Liver (tissue), 9 donors: Measurements from ENCODE around the gene DCLK2. TPM values are rescaled to one million over a fixed set of nuclear protein-coding genes. Genes with fewer than 3 reads are reported as not detected.

Experiments
- DNase-seq: peaks from one replicate; pipeline ENCODE4 v3.0.0-alpha.2; 2017; ENCODE audit warnings: low spot score
- H3K27ac ChIP-seq, 2 donors: one replicate each; pipeline ENCODE4 v1.7.0; 2013; ENCODE audit warnings: inconsistent platforms in 2 of 2, low read length in 2 of 2, control low read depth in 1 of 2, low read depth in 1 of 2, mild to moderate bottlenecking in 1 of 2
- H3K27me3 ChIP-seq, 4 donors: one replicate each; pipeline versions ENCODE4 v1.6.1 to v1.7.0; 2013; ENCODE audit warnings: low read length in 3 of 4, inconsistent platforms in 1 of 4, mild to moderate bottlenecking in 1 of 4, moderate library complexity in 1 of 4; ENCODE audit not compliant: control insufficient read depth in 4 of 4, insufficient read depth in 4 of 4
- H3K36me3 ChIP-seq, 4 donors: one replicate each; pipeline versions ENCODE4 v1.6.1 to v1.7.0; 2013; ENCODE audit warnings: low read length in 3 of 4, mild to moderate bottlenecking in 3 of 4, low read depth in 1 of 4, moderate library complexity in 1 of 4; ENCODE audit not compliant: control insufficient read depth in 4 of 4, insufficient read depth in 3 of 4
- H3K4me1 ChIP-seq, 4 donors: one replicate each; pipeline versions ENCODE4 v1.6.1 to v1.7.0; 2013; ENCODE audit warnings: low read length in 3 of 4, mild to moderate bottlenecking in 3 of 4, moderate library complexity in 1 of 4; ENCODE audit not compliant: control insufficient read depth in 4 of 4, insufficient read depth in 4 of 4
- H3K4me3 ChIP-seq, 3 donors: one replicate each; pipeline versions ENCODE4 v1.6.1 to v1.7.0; 2013; ENCODE audit warnings: low read length in 3 of 3, control low read depth in 1 of 3, low read depth in 1 of 3, mild to moderate bottlenecking in 1 of 3
- H3K9ac ChIP-seq, 2 donors: one replicate each; pipeline ENCODE4 v1.7.0; 2013; ENCODE audit warnings: low read length in 2 of 2, mild to moderate bottlenecking in 2 of 2, moderate library complexity in 2 of 2, control low read depth in 1 of 2, low read depth in 1 of 2
- H3K9me3 ChIP-seq, 4 donors: one replicate each; pipeline versions ENCODE4 v1.6.1 to v1.7.0; 2013; ENCODE audit warnings: low read length in 3 of 4; ENCODE audit not compliant: control insufficient read depth in 4 of 4
- CTCF ChIP-seq: fragments of 150-350 bp; IDR thresholded peaks from 2 replicates; pipeline ENCODE4 v1.5.1; 2017; ENCODE audit warnings: improper control_type of control experiment, low read depth, low read length; ENCODE audit not compliant: missing input control
- EGR1 ChIP-seq, 2 donors: IDR thresholded peaks; 2 replicates each; pipeline ENCODE4 v1.6.1; 2016 to 2018; ENCODE audit warnings: antibody characterized with exemption in 2 of 2, low read depth in 2 of 2
- FOXA2 ChIP-seq: IDR thresholded peaks from 2 replicates; pipeline ENCODE4 v1.6.1; 2016; ENCODE audit warnings: antibody characterized with exemption
- GABPA ChIP-seq, 2 donors: IDR thresholded peaks in 1 of 2; conservative IDR thresholded peaks in 1 of 2; 2 replicates each; pipeline ENCODE4 v1.6.1; 2016; ENCODE audit warnings: antibody characterized with exemption in 2 of 2, mild to moderate bottlenecking in 1 of 2, moderate library complexity in 1 of 2
- HNF4A ChIP-seq, 2 donors: conservative IDR thresholded peaks; 2 replicates each; pipeline ENCODE4 v1.6.1; 2016; ENCODE audit warnings: antibody characterized with exemption in 2 of 2, mild to moderate bottlenecking in 2 of 2
- HNF4G ChIP-seq: IDR thresholded peaks from 2 replicates; pipeline ENCODE4 v1.6.1; 2016; ENCODE audit warnings: antibody characterized with exemption
- JUND ChIP-seq, 2 donors: IDR thresholded peaks; 2 replicates each; pipeline ENCODE4 v1.6.1; 2016; ENCODE audit warnings: antibody characterized with exemption in 2 of 2
- MAX ChIP-seq: IDR thresholded peaks from 2 replicates; pipeline ENCODE4 v1.6.1; 2016; ENCODE audit warnings: antibody characterized with exemption
- NR2F2 ChIP-seq: IDR thresholded peaks from 2 replicates; pipeline ENCODE4 v1.6.1; 2016; ENCODE audit warnings: antibody characterized with exemption
- RXRA ChIP-seq, 2 donors: IDR thresholded peaks; 2 replicates each; pipeline ENCODE4 v1.6.1; 2017 to 2018; ENCODE audit warnings: antibody characterized with exemption in 2 of 2, mild to moderate bottlenecking in 1 of 2
- SP1 ChIP-seq: IDR thresholded peaks from 2 replicates; pipeline ENCODE4 v1.6.1; 2018; ENCODE audit warnings: antibody characterized with exemption, mild to moderate bottlenecking
- TAF1 ChIP-seq: conservative IDR thresholded peaks from 2 replicates; pipeline ENCODE4 v1.6.1; 2016; ENCODE audit warnings: antibody characterized with exemption, mild to moderate bottlenecking
- YY1 ChIP-seq: IDR thresholded peaks from 2 replicates; pipeline ENCODE4 v1.6.1; 2016; ENCODE audit warnings: antibody characterized with exemption, mild to moderate bottlenecking
- ZBTB33 ChIP-seq: IDR thresholded peaks from 2 replicates; pipeline ENCODE4 v1.6.1; 2016; ENCODE audit warnings: antibody characterized with exemption
- whole genome bisulfite sequencing: extraction: QIAGEN DNeasy Blood & Tissue Kit; methylation state at CpG from one replicate; pipeline ENCODE4 v1.1.7; 2013; 5-methylcytosine and 5-hydroxymethylcytosine counted together
- polyA plus RNA-seq, 2 donors: library from polyadenylated mRNA; stranded (reverse) in 1 of 2; unstranded in 1 of 2; fragments of 200-250 nt in 1 of 2; fragments of >200 nt in 1 of 2; fragmentation: Nextera tagmentation in 1 of 2; extraction: Ambion mirVana in 1 of 2; gene quantifications; one replicate each; pipeline versions ENCODE4 v1.2.1 to v1.2.3, GENCODE V29; 2013 to 2015
- total RNA-seq, 2 donors: library from RNA; depleted of rRNA; stranded (reverse); fragments of >200 nt; gene quantifications; one replicate each; pipeline ENCODE4 v1.2.3, GENCODE V29; 2014
- TF ChIP-seq, protein P1 (sequence below): IDR thresholded peaks from 2 replicates; pipeline ENCODE4 v1.6.1; 2016; ENCODE audit warnings: antibody characterized with exemption
- TF ChIP-seq, protein P2 (sequence below): IDR thresholded peaks from 2 replicates; pipeline ENCODE4 v1.6.1; 2016; ENCODE audit warnings: antibody characterized with exemption, mild to moderate bottlenecking
- donor health status: healthy.
- donor health status: healthy.
- donor health status: healthy.
- donor health status: healthy.
- donor health status: healthy.

Gene DCLK2
- total and polyA plus RNA-seq, 4 donors, result 0.14 to 1.7 (median 0.50) TPM

- H3K9ac ChIP-seq, result no peak overlapping the region
- no peaks in the 10 kb centered on the region for H3K27me3 ChIP-seq
- whole genome bisulfite sequencing, result 97% methylated on average over 2 of the region's 2 CpGs
- TF ChIP-seq TAF1 (no peak), NR2F2 (no peak), CTCF (no peak), SP1 (no peak), GABPA (IDR thresholded peaks at IDR 0.05 in 1 of 2, conservative IDR thresholded peaks at IDR 0.05 in 1 of 2) (no peak), JUND (IDR thresholded peaks at IDR 0.05) (no peak), HNF4G (no peak), FOXA2 (no peak), EGR1 (IDR thresholded peaks at IDR 0.05; ENCODE audit: low read depth in 2 of 2) (no peak), RXRA (IDR thresholded peaks at IDR 0.05) (no peak), ZBTB33 (no peak), MAX (no peak)
- TF ChIP-seq, protein P1, sequence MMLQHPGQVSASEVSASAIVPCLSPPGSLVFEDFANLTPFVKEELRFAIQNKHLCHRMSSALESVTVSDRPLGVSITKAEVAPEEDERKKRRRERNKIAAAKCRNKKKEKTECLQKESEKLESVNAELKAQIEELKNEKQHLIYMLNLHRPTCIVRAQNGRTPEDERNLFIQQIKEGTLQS, result no peak
- H3K4me3 ChIP-seq, result no peak overlapping the region
- no peak overlapping the region for H3K27ac ChIP-seq
- H3K9me3 ChIP-seq, result no peaks in the 10 kb centered on the region
- DNase-seq, result no peak
- no peaks in the 10 kb centered on the region for H3K36me3 ChIP-seq
- no peaks in the 10 kb centered on the region for H3K4me1 ChIP-seq
Measured at GRCh38 chr4:150218447-150218846, 140.2 kb downstream of the DCLK2 start.

DNA sequence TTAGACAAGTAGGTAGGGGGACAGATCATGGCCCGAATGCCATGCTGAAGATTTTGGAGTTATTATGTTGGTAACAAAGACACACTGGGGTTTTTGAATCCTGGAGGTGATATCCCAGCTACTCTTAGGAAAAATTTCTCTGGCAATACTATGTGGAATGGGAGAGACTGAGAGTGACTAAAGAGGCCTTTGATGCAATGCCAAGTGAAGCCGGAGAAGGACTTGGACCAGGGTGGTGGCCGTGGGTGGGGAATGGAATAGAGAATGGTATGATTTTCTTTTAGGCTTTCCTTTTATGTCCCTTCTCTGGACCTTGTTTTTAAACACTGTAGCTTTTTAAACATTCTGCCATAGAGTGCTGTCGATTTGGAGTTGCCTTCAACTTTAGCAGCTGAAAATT, 141.6 kb downstream of the DCLK2 start:
- DNase-seq, result no peak

More for the DNA sequence above, 141.6 kb downstream of the DCLK2 start:
- Histone ChIP-seq H3K27me3 (no peaks in the 10 kb centered on the region), H3K4me3 (no peak overlapping the region), H3K27ac (no peak overlapping the region), H3K9me3 (no peaks in the 10 kb centered on the region), H3K4me1 (no peaks in the 10 kb centered on the region), H3K9ac (no peak overlapping the region), H3K36me3 (no peaks in the 10 kb centered on the region)
- 81% methylated on average over 4 of the region's 4 CpGs for WGBS
- no peak for TF ChIP-seq YY1
- TF ChIP-seq TAF1, result no peak
- no peak for TF ChIP-seq HNF4A (conservative IDR thresholded peaks at IDR 0.05)
- TF ChIP-seq, protein P2, sequence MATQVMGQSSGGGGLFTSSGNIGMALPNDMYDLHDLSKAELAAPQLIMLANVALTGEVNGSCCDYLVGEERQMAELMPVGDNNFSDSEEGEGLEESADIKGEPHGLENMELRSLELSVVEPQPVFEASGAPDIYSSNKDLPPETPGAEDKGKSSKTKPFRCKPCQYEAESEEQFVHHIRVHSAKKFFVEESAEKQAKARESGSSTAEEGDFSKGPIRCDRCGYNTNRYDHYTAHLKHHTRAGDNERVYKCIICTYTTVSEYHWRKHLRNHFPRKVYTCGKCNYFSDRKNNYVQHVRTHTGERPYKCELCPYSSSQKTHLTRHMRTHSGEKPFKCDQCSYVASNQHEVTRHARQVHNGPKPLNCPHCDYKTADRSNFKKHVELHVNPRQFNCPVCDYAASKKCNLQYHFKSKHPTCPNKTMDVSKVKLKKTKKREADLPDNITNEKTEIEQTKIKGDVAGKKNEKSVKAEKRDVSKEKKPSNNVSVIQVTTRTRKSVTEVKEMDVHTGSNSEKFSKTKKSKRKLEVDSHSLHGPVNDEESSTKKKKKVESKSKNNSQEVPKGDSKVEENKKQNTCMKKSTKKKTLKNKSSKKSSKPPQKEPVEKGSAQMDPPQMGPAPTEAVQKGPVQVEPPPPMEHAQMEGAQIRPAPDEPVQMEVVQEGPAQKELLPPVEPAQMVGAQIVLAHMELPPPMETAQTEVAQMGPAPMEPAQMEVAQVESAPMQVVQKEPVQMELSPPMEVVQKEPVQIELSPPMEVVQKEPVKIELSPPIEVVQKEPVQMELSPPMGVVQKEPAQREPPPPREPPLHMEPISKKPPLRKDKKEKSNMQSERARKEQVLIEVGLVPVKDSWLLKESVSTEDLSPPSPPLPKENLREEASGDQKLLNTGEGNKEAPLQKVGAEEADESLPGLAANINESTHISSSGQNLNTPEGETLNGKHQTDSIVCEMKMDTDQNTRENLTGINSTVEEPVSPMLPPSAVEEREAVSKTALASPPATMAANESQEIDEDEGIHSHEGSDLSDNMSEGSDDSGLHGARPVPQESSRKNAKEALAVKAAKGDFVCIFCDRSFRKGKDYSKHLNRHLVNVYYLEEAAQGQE, result no peak
- TF ChIP-seq ZBTB33, result no peak
- no peak for TF ChIP-seq GABPA (IDR thresholded peaks at IDR 0.05 in 1 of 2, conservative IDR thresholded peaks at IDR 0.05 in 1 of 2)
- no peak for TF ChIP-seq SP1
